ENCODE results near the gene SUPT3H.

SUPT3H gene

DNA sequence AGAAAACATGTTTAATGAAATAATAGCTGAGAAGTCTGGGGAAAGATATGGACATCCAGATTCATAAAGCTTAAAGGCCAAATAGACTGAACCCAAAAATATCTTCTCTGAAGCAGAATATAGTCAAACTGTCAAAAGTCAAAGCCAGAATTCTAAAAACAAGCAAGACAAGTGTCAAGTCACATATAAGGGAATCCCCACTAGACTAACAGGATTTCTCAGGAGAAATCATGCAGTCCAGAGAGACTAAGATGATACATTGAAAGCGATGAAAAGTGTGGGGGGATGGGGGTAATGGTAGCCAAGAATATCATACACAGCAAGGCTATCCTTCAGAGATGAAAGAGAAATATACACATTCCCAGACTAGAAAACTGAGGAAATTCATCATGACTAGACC, 162.0 kb downstream of the SUPT3H start:
- TF ChIP-seq, protein P1, sequence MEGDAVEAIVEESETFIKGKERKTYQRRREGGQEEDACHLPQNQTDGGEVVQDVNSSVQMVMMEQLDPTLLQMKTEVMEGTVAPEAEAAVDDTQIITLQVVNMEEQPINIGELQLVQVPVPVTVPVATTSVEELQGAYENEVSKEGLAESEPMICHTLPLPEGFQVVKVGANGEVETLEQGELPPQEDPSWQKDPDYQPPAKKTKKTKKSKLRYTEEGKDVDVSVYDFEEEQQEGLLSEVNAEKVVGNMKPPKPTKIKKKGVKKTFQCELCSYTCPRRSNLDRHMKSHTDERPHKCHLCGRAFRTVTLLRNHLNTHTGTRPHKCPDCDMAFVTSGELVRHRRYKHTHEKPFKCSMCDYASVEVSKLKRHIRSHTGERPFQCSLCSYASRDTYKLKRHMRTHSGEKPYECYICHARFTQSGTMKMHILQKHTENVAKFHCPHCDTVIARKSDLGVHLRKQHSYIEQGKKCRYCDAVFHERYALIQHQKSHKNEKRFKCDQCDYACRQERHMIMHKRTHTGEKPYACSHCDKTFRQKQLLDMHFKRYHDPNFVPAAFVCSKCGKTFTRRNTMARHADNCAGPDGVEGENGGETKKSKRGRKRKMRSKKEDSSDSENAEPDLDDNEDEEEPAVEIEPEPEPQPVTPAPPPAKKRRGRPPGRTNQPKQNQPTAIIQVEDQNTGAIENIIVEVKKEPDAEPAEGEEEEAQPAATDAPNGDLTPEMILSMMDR (IDR thresholded peaks at IDR 0.05): no peak
- Mint-ChIP-seq H3K4me3 (no peak overlapping the region), H3K4me1 (no peaks in the 10 kb centered on the region), H3K27me3 (ENCODE audit: low read depth, poor library complexity) (no peaks in the 10 kb centered on the region), H3K9me3 (peaks cover 30% of the 10 kb centered on the region), H3K36me3 (ENCODE audit: low read depth) (peaks cover 42% of the 10 kb centered on the region), H3K27ac (no peak overlapping the region)
- no peak for DNase-seq

DNA sequence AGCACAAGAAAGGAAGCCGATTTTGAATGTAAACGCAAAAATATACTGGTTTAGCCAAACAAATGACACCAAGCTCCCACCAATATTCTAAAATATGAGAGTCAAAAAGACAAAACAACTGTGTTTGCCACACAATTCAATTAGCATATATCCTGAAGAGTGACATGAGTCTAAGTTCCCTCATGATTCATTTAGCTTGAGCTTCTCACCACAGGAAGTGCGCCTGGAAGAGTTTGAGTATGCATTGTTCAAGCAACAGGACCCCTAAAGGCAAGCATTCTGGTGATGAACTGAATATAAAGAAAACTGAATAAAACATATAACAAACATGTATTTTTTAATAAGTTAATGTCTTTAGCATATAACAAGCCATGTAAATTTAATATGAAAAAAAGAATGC, 164.8 kb downstream of the SUPT3H start:
- Mint-ChIP-seq H3K4me1 (no peaks in the 10 kb centered on the region), H3K9me3 (peaks cover 48% of the 10 kb centered on the region), H3K27ac (no peak overlapping the region), H3K27me3 (ENCODE audit: low read depth, poor library complexity) (no peaks in the 10 kb centered on the region), H3K4me3 (no peak overlapping the region), H3K36me3 (ENCODE audit: low read depth) (peaks cover 51% of the 10 kb centered on the region)
- DNase-seq: no peak
- TF ChIP-seq, protein P1 (IDR thresholded peaks at IDR 0.05): no peak

DNA sequence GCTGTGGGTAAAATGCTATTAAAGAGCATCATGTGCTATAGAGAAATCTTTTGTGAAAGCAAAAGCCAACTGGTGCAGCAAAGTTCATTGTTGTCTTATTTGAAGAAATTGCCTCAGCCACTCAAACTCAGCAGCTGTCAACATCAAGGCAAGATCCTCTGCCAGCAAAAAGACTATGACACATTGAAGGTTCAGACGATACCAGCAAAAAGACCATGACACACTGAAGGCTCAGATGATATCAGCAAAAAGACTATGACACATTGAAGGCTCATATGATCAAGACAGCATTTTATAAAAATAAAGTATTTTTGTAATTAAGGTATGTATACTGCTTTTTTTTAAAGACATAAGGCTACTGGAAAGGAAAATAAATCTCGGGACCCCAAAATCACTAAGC, 168.0 kb downstream of the SUPT3H start:
- H3K27ac Mint-ChIP-seq: no peak overlapping the region
- H3K27me3 Mint-ChIP-seq (ENCODE audit: low read depth, poor library complexity): no peaks in the 10 kb centered on the region
- TF ChIP-seq, protein P1 (IDR thresholded peaks at IDR 0.05): no peak
- H3K4me1 Mint-ChIP-seq: no peaks in the 10 kb centered on the region
- H3K4me3 Mint-ChIP-seq: no peak overlapping the region
- H3K36me3 Mint-ChIP-seq (ENCODE audit: low read depth): peaks cover 35% of the 10 kb centered on the region
- DNase-seq: no peak
- H3K9me3 Mint-ChIP-seq: peaks cover 44% of the 10 kb centered on the region

DNA sequence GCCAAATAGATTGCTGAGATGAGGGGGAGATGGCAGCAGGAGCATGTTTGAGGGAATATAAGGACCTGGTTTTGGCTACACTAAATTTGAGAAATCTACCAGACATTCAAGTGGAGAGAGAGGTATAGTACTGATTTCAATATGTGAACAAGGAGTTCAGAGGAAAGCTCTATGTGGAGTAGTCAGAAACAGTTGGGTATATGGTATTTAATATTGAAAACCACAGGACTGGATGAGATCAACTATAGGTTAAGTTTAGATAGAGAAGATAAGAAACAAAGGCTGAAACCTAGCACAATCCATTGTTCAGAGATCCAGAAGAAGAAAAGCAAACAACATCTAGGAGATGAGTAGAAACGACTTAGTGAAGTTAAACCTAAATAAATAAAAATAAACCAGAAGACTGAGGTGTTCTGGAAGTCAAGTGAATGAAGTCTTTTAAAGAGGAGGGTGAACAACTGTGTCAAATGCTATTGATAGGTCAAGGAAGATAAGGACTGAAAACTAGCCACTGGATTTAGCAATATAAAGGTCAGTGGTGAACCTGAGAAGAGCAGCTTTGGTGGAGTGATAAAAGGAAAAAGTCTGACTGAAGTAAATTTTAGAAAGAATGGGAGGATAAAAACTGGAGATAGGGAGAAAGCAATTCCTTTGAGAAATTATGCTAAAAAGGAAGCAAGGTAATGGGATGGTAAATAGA, 170.8 kb downstream of the SUPT3H start:
- no peak for DNase-seq
- H3K36me3 Mint-ChIP-seq (ENCODE audit: low read depth): peaks cover 27% of the 10 kb centered on the region
- H3K4me1 Mint-ChIP-seq: no peaks in the 10 kb centered on the region
- H3K9me3 Mint-ChIP-seq: peaks cover 42% of the 10 kb centered on the region
- TF ChIP-seq, protein P1 (IDR thresholded peaks at IDR 0.05): no peak
- H3K27ac Mint-ChIP-seq: no peak overlapping the region
- no peaks in the 10 kb centered on the region for H3K27me3 Mint-ChIP-seq (ENCODE audit: low read depth, poor library complexity)
- no peak overlapping the region for H3K4me3 Mint-ChIP-seq

DNA sequence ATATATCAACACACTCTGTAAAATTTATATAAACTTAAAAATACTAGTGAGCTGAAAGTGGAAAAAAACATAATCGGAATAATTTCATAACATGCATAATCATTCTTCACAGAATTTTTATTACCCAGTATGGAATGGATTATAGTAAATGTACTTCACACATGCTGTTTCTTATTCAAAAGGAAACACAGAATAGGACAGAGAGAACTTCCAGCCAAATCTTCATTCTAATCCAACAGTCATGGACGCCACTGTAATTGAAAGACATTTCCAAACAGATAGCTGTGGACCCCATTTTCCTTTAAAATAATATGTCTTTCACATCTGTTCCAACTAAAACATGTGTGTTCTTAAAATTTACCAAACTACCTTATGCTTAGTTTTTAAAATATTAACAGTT, 176.2 kb downstream of the SUPT3H start:
- TF ChIP-seq, protein P1 (IDR thresholded peaks at IDR 0.05): no peak
- Mint-ChIP-seq H3K4me1 (no peaks in the 10 kb centered on the region), H3K27ac (no peak overlapping the region), H3K9me3 (peaks cover 3% of the 10 kb centered on the region), H3K27me3 (ENCODE audit: low read depth, poor library complexity) (no peaks in the 10 kb centered on the region), H3K4me3 (no peak overlapping the region), H3K36me3 (ENCODE audit: low read depth) (no peaks in the 10 kb centered on the region)
- DNase-seq: no peak

DNA sequence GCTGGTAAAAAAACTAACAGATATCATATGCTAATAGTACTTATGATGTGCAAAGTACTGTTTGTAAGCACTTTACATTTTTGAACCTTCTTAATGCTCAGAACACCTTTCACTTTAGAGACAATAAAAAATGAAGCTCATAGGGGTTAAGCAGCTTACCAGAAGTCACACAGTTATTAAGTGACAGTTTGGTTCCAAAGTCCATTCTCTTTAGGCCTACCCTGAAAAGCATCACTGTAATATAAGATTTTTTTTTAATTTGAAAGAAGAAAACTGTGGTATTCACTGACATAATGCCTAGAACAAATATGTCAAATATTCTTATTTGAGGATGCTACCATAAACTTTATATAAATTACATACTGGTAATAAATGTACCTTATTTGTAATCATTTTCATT, 177.2 kb downstream of the SUPT3H start:
- H3K27ac Mint-ChIP-seq: no peak overlapping the region
- H3K4me3 Mint-ChIP-seq: no peak overlapping the region
- no peak for DNase-seq
- H3K4me1 Mint-ChIP-seq: no peaks in the 10 kb centered on the region
- TF ChIP-seq, protein P1 (IDR thresholded peaks at IDR 0.05): no peak
- H3K27me3 Mint-ChIP-seq (ENCODE audit: low read depth, poor library complexity): no peaks in the 10 kb centered on the region
- H3K9me3 Mint-ChIP-seq: no peaks in the 10 kb centered on the region
- no peaks in the 10 kb centered on the region for H3K36me3 Mint-ChIP-seq (ENCODE audit: low read depth)
